CMK (cell line): ENCODE results near the gene MACROH2A2.
"Not testable (repeated sequence)": the region's sequence is repeated elsewhere in the genome, so short reads cannot be mapped to it uniquely, and the experiment has no call there.

ENCODE experiments used
- DNase-seq: peaks from one replicate; pipeline ENCODE4 v3.0.0-alpha.2; 2010; ENCODE audit warnings: low read depth

MACROH2A2 gene

DNA sequence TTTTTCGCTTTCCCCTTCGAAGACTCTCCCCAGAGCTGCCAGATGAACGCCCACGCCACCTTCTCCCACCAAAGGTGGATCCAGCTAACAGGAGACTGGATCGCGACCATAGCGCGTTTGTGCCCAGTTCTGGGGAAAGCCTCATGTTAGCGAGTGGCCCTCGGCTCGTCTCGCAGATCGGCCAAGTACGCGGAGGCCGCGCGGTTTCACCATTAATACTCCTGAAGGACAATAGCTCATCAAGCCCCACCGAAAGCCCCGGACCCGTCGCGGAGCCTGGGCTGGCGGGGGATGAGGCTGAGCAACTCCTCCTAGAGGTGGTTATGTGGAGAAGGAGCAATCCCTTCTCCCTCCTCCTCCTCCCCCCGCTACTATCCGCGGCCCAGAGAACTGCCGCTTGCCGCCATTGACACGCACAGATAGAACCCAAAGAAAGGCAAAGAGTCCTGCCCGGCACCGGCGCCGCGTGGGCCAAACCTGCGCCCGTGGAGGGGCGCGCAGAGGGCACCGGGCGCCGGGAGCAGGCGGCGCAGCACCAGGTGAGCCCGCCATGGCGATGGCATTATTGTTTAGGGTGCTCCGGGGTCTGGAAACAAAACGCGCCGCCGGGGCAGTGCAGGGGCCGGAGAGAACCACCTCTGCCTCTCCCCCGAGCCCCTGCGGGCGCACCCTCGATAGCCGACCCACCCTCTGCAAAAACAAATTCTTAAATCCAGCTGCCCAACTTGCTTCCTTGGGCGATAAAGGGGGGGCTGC is at the start of gene MACROH2A2:
MACROH2A2 (plus strand) TSS at position 385 of the 756 bp plus-strand sequence. CDS start 22,813 bp downstream, outside the sequence.
- DNase-seq: no peak

DNA sequence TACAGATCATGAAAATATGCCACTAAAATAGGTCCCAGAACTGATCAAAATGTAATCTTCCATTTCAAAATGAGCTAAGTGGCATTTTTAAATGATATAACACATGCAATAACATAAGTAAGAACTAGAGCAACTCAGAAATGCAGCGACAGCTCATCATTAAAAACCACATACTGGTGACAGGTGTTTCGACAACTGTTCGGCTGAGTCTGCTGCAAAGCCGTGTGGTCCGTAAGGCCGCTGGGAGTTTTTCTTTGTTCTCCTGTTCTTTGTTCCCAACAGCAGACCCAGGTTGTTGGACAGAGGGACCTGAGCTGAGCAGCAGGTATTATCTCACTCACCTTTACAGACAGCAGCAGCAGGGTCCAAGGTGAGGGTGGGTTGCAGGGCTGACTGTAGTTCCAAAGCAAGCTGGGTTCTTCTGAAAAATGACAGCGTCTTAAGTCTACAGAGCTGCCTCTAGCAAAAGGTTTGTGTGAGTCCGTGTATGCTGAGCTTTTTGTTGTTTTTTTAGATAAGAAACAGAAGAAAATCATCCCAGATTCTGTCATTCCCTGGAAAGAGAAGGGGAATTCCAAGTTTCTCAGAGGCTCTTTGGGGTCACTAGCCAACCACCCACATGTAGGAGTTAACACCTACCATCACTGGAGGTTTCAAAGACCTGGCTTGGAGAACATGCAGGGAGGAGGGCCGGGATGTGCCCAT is 45.4 kb upstream of the MACROH2A2 start:
- DNase-seq: no peak

DNA sequence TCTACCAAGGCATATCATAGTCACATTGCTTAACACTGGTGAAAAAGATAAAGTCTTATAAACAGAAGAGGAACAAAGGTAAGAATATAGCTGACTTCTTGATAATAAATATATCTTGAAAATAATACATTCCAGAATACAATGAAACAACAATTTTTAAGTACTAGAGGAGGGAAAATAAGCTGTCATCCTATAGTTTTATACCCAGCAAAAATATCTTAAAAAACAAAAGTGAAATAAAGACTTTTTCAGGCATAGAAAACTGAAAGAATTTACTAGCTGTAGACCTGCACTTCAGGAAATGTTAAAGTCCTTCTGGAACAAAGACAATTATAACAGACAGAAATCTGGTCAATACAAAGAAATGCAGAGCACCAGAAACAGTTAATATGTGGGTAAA is 21.4 kb upstream of the MACROH2A2 start:
- no peak for DNase-seq

DNA sequence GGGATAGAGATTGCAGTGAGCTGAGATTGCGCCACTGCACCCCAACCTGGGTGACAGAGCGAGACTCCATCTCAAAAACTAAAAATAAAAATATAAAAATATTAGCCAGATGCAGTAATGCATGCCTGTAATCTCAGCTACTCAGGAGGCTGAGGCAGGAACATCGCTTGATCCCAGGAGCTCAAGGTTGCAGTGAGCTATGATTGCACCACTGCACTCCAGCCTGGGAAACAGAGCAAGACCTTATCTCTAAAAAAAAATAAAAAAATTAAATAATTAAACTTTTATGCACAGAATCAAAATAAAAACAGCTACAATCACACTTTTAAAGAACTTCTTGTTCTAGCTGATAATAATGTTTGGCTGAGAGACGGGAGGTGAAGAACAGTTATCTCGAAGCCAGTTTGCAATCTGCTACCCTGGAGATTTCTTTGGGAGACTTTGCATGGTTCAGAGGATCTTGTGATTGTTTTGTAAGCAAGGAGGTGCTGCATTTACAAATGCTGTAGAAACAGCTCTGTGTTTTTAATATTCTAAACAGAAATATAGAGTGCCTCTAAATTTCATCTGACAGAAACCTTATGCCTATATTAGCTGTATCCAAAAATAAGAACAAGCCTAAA is 19.9 kb upstream of the MACROH2A2 start:
- DNase-seq: no peak

DNA sequence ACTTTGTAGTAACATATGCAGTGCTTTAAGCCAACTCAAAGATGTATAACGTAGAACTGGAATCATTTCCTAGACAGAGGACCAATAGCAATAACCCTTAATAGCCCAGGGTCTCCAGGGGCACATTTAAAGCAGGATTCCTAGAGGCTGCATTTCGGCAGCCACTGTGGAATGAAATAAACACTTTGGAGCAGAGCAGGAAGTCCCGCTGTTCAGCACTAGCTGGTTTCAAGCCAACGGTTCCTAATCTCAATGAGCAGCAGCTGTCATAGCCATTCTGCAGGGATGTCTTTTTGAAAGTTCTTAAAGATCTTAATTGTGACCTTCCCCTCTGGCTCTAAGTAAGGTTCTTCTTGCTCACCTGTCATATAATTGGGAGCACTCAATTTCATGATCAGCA is 18.4 kb upstream of the MACROH2A2 start:
- no peak for DNase-seq

DNA sequence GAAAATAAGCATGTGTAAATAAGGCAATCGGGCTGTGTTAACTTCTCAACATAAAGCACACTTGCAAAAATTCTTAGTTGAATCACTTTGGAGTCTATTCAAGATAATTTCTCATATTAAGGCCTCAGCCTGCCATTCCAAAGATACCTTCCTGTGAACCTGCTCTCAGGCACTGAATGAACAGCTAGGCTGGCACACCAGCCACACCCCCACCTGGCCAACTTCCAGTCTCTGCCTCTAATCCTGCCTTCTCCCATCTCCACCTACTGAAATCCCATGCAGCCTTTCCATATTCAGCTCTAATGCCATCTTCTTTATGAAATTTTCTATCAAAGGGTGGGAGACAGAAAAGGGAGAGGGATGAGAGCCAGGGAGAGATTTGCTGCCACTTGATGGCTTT is 17.1 kb upstream of the MACROH2A2 start:
- no peak for DNase-seq

DNA sequence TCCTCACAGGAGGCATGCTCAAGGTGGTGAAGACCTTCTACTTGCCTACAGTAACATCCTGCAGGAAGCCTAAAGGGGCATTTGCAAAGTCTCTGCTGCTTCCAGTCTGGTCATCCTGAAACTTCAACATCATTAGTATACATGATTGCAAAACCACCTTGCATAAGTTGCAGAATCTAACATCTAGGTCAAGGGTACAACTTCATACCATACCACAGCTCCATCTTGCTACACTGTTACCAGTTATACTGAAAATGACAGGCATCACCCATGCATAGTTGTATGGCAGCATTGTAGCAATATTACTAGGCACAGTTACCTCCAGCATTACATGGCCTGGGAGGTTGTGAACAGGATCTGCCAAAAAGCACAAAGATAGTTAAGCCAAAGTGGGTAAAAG is 13.7 kb upstream of the MACROH2A2 start:
- no peak for DNase-seq

DNA sequence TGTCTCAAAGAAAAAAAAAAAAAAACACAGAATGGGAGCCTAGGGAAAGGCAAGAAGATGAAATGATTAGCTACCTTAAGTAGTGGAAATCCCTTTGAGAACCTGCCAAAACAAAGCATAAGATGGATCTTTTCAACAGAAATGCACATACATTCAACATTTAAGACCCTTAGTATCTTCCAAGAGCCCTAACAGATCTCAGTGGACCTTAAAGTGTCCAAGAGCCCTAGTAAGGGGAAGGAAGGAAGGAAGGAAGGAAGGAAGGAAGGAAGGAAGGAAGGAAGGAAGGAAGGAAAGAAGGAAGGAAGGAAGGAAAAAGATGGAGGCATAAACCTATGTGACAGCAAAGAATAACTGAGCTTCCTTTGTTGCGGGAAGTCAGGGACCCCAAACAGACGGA is 11.6 kb upstream of the MACROH2A2 start:
- no peak for DNase-seq

DNA sequence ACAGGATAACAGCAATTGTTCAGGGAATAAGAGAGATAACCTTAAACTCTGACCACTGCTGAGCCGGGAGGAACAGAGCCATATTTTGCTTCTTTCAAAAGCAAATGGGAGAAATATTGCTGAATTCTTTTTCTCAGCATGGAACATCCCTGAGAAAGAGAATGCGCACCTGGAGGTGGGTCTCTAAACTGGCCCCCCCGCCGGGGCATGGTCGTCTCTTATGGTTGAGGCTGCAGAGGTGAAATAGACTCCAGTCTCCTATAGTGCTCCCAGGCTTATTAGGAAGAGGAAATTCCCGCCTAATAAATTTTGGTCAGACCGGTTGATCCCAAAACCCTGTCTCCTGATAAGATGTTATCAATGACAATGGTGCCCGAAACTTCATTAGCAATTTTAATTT is 10.9 kb upstream of the MACROH2A2 start:
- not testable (repeated sequence) for DNase-seq

DNA sequence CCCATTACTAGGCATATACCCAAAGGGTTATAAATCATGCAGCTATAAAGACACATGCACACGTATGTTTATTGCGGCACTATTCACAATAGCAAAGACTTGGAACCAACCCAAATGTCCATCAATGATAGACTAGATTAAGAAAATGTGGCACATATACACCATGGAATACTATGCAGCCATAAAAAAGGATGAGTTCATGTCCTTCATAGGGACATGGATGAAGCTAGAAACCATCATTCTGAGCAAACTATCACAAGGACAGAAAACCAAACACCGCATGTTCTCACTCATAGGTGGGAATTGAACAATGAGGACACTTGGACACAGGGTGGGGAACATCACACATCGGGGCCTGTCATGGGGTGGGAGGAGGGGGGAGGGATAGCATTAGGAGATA is 5.6 kb upstream of the MACROH2A2 start:
- not testable (repeated sequence) for DNase-seq

DNA sequence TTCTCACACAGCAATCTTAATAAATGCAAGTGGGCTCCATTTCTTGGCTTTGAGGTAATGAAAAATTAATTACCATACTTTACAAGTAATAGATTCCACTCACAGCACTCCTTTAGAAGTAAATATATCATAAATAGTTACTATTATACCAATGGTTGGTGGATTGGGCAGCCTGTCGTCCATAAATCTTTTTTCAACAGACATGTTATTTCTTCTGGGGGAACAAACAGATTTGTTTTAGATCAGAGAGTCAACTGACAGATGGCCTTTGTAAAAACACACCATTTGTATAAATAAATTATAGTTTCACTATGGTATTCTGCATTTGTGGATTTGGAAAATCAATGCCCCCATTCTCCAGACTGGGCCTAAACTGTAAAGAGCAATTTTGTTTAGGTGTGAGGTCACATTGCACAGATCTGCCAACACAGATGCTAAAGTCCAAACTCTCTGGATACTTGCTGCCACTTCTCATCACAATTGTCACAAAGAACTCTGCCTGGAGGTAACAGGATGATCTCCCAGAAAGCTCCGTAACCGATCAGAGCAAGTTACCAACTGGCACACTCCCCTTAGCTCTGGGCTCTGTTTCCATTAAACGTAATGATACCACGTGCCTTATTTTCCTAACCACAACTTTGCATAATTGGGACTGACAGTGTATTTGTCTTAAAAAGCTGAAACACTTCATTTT is 4.5 kb upstream of the MACROH2A2 start:
- no peak for DNase-seq

DNA sequence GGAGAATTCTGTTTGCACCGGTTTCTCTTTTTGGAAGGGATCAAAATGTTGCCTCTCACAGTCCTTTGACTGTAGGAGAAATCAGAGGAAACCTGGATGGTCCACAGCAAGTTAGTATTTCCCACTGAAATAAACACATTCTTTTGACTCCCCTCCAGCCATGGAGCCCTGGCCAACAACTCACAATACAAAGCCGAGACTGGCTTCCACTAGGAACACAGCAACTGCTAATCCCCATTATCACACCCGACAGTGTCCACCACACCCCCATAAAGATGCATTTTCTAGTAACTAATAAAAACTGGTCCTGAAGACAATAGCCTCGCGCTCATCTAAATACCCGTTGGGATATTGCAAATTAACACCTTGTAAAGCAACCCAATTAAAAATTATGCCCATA is 798 bp upstream of the MACROH2A2 start:
- DNase-seq: no peak

DNA sequence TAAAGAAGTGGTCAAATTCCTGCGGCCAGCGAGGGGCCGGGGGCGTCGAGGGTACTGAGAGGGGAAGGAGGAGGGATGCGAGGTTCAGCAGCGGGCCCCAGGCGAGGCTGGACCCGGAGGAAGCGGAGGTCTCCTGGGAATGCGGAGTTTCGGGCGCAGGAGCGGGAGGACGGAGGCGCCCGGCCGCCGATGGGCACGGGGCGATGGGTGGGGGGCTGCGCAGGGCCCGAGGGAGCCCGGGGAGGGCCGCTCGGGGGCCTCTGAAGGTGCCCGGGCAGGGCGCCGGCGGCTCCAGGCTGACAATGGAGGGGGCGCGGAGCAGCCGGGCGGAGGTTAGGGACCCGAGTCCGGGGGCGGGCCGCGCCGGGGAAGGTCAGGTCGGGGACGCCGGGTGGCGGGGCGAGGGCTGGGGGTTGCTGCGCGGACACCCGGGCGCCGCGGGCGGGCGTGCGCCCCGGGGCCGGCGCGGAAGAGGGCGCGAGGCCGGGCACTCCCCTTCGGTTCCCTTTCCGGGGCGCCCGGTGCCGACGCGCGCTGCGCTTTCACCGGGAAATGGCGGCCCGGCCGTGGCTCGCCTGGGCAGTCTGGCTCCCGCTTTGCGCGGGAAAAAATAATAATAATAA is 683 bp downstream of the MACROH2A2 start:
- no peak for DNase-seq

DNA sequence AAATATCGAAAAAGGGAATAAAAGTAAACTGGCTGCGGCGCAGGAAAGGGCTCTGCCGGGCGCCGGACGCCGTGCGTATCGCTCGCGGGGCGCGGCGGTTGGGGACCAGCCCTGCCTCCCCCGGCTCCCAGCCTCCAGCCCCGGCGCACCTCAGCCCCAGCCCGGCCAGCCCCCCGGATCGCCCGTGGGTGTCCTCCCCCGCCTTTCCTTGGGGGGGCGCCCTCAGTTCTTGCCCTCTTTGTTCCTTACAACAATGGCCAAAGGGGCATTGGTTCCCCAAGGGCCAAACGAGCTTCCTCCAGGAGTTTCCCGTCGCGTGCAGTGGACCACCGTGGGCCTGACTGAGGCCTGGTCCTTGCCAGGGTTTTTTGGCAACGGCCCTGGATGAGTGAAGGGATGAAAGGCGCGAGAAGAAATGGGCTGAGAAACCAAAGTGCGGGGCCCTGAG is 1.2 kb downstream of the MACROH2A2 start:
- no peak for DNase-seq

DNA sequence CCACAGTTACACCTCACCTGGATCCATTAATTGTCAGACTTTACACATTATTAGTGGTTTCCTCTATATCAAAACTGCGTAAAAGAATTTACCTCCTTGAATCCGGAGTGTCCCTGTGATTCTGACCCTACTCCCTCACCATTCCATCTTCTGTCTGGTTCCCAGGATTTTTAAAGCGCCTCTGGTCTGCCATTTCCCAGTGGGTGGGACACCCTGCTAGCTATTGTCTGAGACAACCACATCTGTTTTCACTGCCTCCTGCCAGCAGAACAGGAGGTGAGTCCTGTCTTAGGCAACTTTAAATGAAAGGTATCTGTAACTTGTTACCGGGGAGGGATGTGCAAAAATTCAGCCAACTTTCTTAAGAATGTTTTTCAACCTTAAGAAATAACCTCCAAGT is 2.3 kb downstream of the MACROH2A2 start:
- no peak for DNase-seq

DNA sequence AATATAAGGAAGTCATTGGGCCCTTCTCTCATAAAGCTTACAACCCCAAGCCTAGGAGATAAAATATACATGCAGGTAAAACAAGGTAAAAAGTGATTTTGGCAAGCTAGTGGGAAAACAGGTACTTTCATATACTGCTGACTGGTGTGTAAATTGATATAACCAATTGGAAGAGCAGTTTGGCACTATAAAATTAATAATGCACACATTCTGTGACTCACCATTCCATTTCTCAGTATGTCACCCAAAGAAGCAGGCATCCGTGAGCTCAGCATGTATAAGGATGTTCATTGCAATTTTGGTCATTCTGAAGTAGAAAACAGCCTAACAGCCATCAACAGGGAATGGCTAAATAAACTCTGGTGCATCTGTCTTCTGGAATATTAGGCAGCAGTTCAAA is 2.9 kb downstream of the MACROH2A2 start:
- no peak for DNase-seq

DNA sequence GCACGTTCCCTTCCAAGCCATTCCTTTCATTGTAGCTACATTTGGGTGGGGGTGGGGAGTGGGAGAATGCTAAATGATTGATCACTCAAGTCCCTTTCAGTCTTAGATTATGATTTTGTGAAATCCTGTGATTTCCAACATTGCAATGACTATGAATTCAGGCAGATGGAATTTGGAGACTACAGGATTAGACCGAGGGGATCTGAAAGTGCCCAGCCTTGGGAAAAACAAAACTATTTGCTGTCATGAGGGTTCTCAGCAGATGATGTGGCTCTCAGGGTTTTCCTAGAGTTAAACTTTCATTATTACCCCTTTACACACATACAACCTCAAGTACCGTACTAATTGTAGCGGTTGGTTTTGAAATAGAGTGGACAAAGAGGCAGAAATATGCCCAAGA is 4.7 kb downstream of the MACROH2A2 start:
- no peak for DNase-seq

DNA sequence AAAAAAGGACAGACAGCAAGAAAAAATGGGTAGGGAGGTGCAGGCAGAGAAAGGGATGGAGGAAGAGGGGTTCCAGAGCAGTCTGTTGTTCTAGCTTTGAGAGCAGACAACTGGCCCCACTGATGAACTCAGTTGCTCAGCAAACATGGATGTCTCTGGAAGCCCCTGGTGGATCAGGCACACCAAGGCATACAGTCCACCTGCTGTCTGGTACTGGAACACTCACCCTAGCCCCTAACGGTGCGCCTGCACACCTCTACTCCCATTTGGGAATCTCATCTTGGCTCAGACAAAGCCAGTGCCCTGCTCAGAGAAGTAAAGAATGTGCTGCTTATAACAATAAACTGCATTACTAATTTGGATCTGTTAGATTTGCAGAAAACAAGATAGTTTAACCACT is 7.7 kb downstream of the MACROH2A2 start:
- DNase-seq: no peak

DNA sequence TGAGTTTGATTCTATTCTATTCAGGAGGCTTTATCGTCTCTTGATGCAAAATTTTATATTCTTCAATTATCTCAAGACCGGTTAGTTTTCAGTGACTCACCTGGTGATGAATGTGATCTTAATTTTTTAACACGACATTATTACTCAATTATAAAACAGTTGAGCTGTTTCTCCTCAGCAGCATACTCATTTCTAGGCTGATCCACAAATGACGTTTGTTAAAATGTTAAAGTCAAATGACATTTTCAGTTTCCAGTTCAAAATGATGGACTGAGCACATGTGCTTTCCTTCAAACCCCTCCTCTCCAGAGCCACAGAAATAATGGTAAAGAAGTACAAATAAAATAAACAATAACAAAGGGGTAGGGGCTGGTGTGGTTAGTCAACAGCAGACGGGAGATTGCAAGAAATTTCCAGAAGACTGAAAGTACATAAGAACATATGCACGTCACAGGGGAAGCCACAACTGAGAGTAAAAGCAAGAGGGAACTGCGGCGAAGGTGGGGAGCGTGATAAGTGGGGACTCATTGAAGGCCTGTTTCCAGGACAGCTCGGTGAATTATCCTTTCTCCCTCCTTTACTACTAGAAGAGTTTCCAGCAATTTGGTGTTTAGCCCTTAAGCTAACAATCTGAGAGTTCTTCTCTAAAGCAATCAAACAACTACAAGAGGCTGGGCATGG is 10.9 kb downstream of the MACROH2A2 start:
- DNase-seq: no peak

DNA sequence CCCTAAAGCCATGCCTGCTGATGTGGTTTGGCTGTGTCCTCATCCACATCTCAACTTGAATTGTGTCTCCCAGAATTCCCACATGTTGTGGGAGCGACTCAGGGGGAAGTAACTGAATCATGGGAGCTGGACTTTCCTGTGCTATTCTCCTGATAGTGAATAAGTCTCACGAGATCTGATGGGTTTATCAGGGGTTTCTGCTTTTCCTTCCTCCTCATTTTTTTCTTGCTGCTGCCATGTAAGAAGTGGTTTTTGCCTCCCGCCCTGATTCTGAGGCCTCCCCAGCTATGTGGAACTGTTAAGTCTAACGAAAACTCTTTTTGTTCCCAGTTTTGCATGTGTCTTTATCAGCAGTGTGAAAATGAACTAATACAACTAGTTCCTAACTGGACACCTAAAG is 11.8 kb downstream of the MACROH2A2 start:
- DNase-seq: no peak

DNA sequence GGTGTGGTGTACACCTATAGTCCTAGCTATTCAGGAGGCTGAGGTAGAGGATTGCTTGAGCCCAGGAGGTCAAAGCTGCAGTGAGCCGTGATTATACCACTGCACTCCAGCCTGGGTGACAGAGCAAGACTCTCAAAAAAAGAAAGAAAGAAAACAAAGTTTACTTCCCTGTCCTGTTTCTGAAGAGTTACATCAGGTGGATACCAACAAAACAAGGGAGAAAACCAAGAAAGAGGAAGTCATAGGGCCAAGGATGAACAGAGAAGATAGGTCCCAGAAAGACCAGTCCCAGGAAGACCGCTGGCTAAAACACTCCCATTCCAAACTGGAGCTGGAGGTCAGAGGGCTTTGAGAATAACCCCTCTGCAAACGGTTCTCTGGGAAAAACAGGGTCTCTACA is 13.5 kb downstream of the MACROH2A2 start:
- no peak for DNase-seq

DNA sequence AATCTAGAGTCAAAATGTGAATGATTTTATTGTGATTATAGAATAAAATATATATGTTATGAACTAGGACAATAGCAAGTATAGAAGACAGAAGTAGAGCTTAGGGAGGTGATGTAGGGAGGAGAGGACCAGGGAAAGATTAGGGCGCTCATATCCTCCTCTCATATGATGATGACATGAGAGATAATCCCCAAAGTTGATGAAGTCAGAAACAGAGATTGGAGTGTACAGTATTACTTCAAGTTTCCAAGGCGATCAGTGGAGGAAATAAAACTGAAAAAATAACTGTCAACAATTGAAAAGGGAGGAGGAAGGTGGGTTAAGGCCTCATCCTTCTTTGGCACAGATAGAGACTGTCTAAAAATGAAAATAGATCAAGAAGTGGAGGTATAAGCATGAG is 14.9 kb downstream of the MACROH2A2 start:
- no peak for DNase-seq
